ENCODE measurements around the gene CNPY1. TPM values are rescaled to one million over a fixed set of nuclear protein-coding genes. Genes with fewer than 3 reads are reported as not detected.

CNPY1 gene
- total RNA-seq, 1 experiment from 2014 or later, result not detected

GRCh38 chr7:155490697-155491628 lies 55.4 kb downstream of the CNPY1 start:
- DNase-seq (ENCODE audit: low spot score), result no peak

GRCh38 chr7:155489862-155490696 lies 56.3 kb downstream of the CNPY1 start:
- no peak for DNase-seq (ENCODE audit: low spot score)

GRCh38 chr7:155489158-155489840 lies 57.1 kb downstream of the CNPY1 start:
- no peak for DNase-seq (ENCODE audit: low spot score)

GRCh38 chr7:155488483-155489127 lies 57.8 kb downstream of the CNPY1 start:
- DNase-seq (ENCODE audit: low spot score), result no peak

GRCh38 chr7:155487509-155488482 lies 58.6 kb downstream of the CNPY1 start:
- no peak for DNase-seq (ENCODE audit: low spot score)

- no peak for DNase-seq (ENCODE audit: low spot score)
Observed at GRCh38 chr7:155486783-155487508, 59.4 kb downstream of the CNPY1 start.

GRCh38 chr7:155484483-155485399 lies 61.6 kb downstream of the CNPY1 start:
- DNase-seq (ENCODE audit: low spot score), result no peak

GRCh38 chr7:155483868-155484325 lies 62.5 kb downstream of the CNPY1 start:
- DNase-seq (ENCODE audit: low spot score), result no peak

GRCh38 chr7:155483245-155483644 lies 63.1 kb downstream of the CNPY1 start:
- DNase-seq (ENCODE audit: low spot score), result no peak

- DNase-seq (ENCODE audit: low spot score), result no peak
Observed at GRCh38 chr7:155482511-155483183, 63.7 kb downstream of the CNPY1 start.

- DNase-seq (ENCODE audit: low spot score), result no peak
Observed at GRCh38 chr7:155481764-155482163, 64.6 kb downstream of the CNPY1 start.

GRCh38 chr7:155477476-155477875 lies 68.9 kb downstream of the CNPY1 start:
- DNase-seq (ENCODE audit: low spot score), result no peak

GRCh38 chr7:155471718-155472117 lies 74.6 kb downstream of the CNPY1 start:
- no peak for DNase-seq (ENCODE audit: low spot score)

- peak; percentile 11 for DNase-seq (ENCODE audit: low spot score)
Observed at GRCh38 chr7:155470686-155471638, 75.4 kb downstream of the CNPY1 start.

GRCh38 chr7:155470186-155470487 lies 76.2 kb downstream of the CNPY1 start:
- no peak for DNase-seq (ENCODE audit: low spot score)

GRCh38 chr7:155469311-155470185 lies 76.8 kb downstream of the CNPY1 start:
- no peak for DNase-seq (ENCODE audit: low spot score)
